Mammary epithelial cell (primary cell): ENCODE results near the gene SLC45A3.

ENCODE experiments used
- CTCF ChIP-seq, 2 donors: IDR thresholded peaks in 1 of 2; conservative IDR thresholded peaks in 1 of 2; 2 replicates each; pipeline ENCODE4 v1.5.1; 2011 to 2012; ENCODE audit warnings: inconsistent platforms in 2 of 2, low read length in 2 of 2, mild to moderate bottlenecking in 2 of 2, control low read depth in 1 of 2, low read depth in 1 of 2; ENCODE audit not compliant: insufficient read depth in 1 of 2; ENCODE audit errors: extremely low read depth in 1 of 2
- EZH2 ChIP-seq: IDR thresholded peaks from 2 replicates; pipeline ENCODE4 v1.6.1; 2012; ENCODE audit warnings: low read length, inconsistent platforms, borderline replicate concordance

GRCh38 chr1:205656236-205656635, 24.1 kb downstream of the SLC45A3 start:
- TF ChIP-seq CTCF (conservative IDR thresholded peaks at IDR 0.05 in 1 of 2, IDR thresholded peaks at IDR 0.05 in 1 of 2; ENCODE audit: extremely low read depth in 1 of 2, insufficient read depth in 1 of 2, low read depth in 1 of 2, low read length in 2 of 2), result no peak
- no peak for TF ChIP-seq EZH2
